Measurements from ENCODE around the gene POLR1H. TPM values are rescaled to one million over a fixed set of nuclear protein-coding genes. Genes with fewer than 3 reads are reported as not detected.
A peak's percentile ranks its signal among the peaks of the same experiment; 100 is the strongest.

Gene POLR1H
- total RNA-seq, 1 experiment from 2014 or later, result 42.6 TPM

- 0 out of 6 replicates have a peak, but pooled peaks of 2 of the 3 experiments have one; percentile 10 to 15 for TF ChIP-seq CTCF (IDR thresholded peaks at IDR 0.05 in 2 of 3, conservative IDR thresholded peaks at IDR 0.05 in 1 of 3; ENCODE audit: borderline replicate concordance in 1 of 3, insufficient read depth in 1 of 3, low read depth in 2 of 3, low read length in 2 of 3)
- TF ChIP-seq ATF3 (IDR thresholded peaks at IDR 0.05), result no peak
Observed at GRCh38 chr6:30101444-30102413, 40.7 kb downstream of the POLR1H start (continued).

- Histone ChIP-seq H3K9me3 (ENCODE audit: control insufficient read depth in 1 of 2, insufficient read depth in 1 of 2, low read depth in 1 of 2, low read length in 2 of 2) (no peaks in the 10 kb centered on the region), H3K27ac (ENCODE audit: low read depth, low read length) (no peak overlapping the region; the same call in 1 of the 2 replicates), H2AFZ (ENCODE audit: low read depth, low read length, poor library complexity, severe bottlenecking) (peak overlapping the region; percentile 28), H3K4me3 (replicated peaks in 1 of 2; ENCODE audit: low read depth in 1 of 2, low read length in 2 of 2) (peak overlapping the region; percentile 50 to 56), H3K4me2 (ENCODE audit: low read length) (peak overlapping the region; percentile 91), H3K9ac (ENCODE audit: low read length) (peak overlapping the region; percentile 64), H3K9me2 (ENCODE audit: insufficient read depth) (no peaks in the 10 kb centered on the region), H4K20me1 (ENCODE audit: insufficient read depth) (no peaks in the 10 kb centered on the region), H3K79me2 (ENCODE audit: insufficient read depth, low read length) (no peaks in the 10 kb centered on the region), H3K4me1 (ENCODE audit: control insufficient read depth in 1 of 2, insufficient read depth in 2 of 2, low read length in 2 of 2) (peaks cover 23 to 50% of the 10 kb centered on the region in 2 experiments), H3K27me3 (ENCODE audit: insufficient read depth, low read length) (no peaks in the 10 kb centered on the region), H3K36me3 (ENCODE audit: control insufficient read depth in 1 of 2, insufficient read depth in 2 of 2, low read length in 2 of 2) (no peaks in the 10 kb centered on the region)
- TF ChIP-seq CBX3 (IDR thresholded peaks at IDR 0.05; ENCODE audit: low read depth) (no peak), POLR2A (IDR thresholded peaks at IDR 0.05; ENCODE audit: borderline replicate concordance, extremely low read depth, insufficient read depth, insufficient read length) (peak; percentile 8)
- POLR2A ChIA-PET, result interaction anchor here (0.9 to 1.4 kb wide), 9 partner anchors 11 to 69 kb away, joined by 3 to 18 read pairs (median 4); partner anchors contain the start of gene POLR1H
- BruUV-seq (replicated peaks), result TSS peak; percentile 64
- peak; percentile 6 for ATAC-seq
- CTCF ChIA-PET, result interaction anchor here (0.7 to 6.4 kb wide), 14 partner anchors 9 to 448 kb away, joined by 3 to 105 read pairs (median 4); no protein-coding TSS in a partner anchor
- RAD21 ChIA-PET (ENCODE audit: low non-redundant PET in 1 of 2, low total read pairs in 2 of 2, uncharacterized antibody in 2 of 2, unreplicated experiment in 2 of 2), result interaction anchor here (0.7 to 1.4 kb wide), 4 partner anchors 11 to 49 kb away, joined by 3 to 6 read pairs (median 4); no protein-coding TSS in a partner anchor
- intact Hi-C loops (cut with micrococcal nuclease), result loop anchor here (2.0 kb wide), 1 partner anchor 60 kb away; the partner anchor contains the start of gene TRIM15
- DNase-seq (ENCODE audit: low read depth, low spot score), result no peak
Observed at GRCh38 chr6:30102414-30102969, 41.4 kb downstream of the POLR1H start.

Measured in HCT116 (cell line).